ENCODE measurements around the gene SYCP3.

The SYCP3 gene

DNA sequence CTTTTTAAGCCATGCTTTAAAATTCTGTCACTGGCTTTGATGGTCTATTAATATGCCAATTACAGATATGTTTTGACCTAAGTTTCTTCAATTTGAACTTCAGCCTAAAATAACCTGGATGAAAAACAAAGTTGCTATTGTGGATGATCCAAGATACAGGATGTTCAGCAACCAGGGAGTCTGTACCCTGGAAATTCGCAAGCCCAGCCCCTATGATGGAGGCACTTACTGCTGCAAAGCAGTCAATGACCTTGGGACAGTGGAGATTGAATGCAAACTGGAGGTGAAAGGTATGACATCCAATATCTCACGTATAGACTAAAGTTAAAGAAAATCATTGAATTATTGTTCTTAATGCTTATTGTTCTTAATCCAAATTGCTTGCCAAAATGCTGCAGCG lies 59.0 kb downstream of the SYCP3 start:
- DNase-seq (ENCODE audit: low spot score) = no peak
